Activated CD4-positive, alpha-beta T cell treated with anti-CD3 and anti-CD28 coated beads for 24 hours (primary cell): ENCODE results near the gene VGF.
A peak's percentile ranks its signal among the peaks of the same experiment; 100 is the strongest.

Experiments
- DNase-seq, 2 donors: peaks; one replicate each; pipeline ENCODE4 v3.0.0-alpha.2; 2020; ENCODE audit warnings: low read depth in 2 of 2

The VGF gene

DNA sequence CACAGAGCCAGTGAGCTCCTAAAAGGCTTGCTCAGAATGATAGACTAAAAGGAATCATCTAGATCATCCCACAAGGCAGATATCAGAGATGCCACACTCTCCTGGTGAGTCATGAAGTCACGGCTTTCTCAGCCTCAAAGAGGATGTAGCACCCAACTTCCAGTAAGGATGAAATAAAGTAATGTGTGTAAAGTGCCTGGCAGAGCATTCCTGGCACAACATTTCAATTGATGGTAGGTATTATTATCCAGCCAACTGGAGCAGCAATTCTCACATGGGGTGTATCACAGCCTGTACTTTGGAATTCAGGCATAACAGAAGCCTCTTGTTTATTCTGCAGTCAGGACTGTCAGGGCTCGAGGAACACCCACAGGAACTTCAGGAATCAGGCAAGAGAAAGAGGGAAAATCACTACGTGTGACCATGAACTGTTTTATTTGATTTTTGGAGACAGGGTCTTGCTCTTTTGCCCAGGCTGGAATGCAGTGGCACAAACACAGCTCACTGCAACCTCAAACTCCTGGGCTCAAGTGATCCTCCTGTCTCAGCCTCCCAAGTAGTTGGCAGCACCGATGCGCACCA lies 20.0 kb upstream of the VGF start:
- DNase-seq, result no peak

GRCh38 chr7:101180130-101180755 lies 14.9 kb upstream of the VGF start, which contains the start of gene NAT16:
Gene NAT16 (minus strand): TSS chr7:101180293. CDS start chr7:101174807, 5,486 bp downstream.
- no peak for DNase-seq

GRCh38 chr7:101179713-101180112 lies 14.3 kb upstream of the VGF start:
- no peak for DNase-seq

DNA sequence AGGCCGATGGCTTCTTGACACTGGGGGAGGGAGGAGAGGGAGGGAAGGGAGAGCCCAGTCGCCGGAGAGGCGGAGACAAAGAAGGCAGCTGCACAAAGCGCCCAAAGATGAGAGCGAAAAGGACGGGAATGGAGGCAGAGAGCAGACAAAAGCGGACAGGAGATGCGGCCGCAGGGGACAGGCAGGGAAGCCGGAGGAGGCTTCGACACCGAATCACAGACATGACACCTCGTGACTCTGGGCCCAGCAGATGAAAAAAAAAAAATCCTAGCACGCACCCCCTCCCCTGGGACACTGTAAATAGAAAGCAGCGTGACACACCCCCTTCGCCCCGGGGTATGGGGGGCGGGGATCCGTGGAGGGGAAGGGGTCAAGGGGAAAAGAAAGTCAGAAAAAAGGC lies 13.7 kb upstream of the VGF start:
- no peak for DNase-seq

- no peak for DNase-seq
These were observed 12.3 kb upstream of the VGF start for GRCh38 chr7:101177644-101178043.

DNA sequence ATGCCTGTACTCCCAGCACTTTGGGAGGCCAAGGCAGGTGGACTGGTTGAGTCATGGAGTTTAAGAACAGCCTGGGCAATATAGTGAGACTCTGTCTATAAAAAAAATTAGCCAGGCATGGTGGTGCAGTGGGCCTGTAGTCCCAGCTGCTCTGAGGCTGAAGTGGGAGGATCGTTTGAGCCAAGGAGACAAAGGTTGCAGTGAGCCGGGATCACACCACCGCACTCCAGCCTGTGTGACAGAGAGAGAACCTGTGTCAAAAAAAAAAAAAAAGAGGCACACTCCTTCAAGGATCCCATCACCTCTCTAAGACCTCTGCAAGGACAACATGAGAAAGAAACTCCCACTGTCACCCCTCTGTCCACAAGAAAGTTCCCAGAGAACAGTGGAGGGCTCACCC lies 10.3 kb upstream of the VGF start:
- DNase-seq, result no peak

DNA sequence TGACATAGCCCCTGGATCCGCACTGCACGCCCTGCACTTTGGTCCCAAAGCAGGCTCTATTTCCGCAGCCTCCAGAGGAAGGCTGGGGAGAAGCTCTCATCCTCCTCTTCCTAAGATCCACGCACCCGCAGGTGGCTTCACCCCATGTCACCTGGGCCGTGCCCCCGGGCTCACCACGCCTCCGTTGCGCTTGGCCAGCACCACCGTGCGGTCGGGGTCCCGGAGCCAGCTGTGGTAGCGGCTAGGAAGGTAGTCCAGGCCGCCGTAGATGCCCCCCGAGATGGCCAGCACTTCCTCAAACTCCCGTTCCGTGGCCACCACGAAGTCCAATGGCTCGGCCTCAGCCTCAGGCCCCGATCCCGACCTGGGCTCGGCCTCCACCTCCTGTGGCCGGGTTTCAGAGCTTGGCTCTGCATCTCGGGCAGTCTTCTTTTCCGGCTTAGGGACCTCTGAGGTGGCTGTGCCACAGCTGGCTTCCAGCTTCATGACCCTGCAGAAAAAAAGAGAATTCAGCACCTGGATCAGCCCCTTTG lies 9.0 kb upstream of the VGF start:
- DNase-seq, result no peak

GRCh38 chr7:101173752-101174244 lies 8.4 kb upstream of the VGF start:
- peak; percentile 51 to 61 for DNase-seq

- DNase-seq, result no peak
These were observed 7.7 kb upstream of the VGF start for GRCh38 chr7:101172854-101173751.

DNA sequence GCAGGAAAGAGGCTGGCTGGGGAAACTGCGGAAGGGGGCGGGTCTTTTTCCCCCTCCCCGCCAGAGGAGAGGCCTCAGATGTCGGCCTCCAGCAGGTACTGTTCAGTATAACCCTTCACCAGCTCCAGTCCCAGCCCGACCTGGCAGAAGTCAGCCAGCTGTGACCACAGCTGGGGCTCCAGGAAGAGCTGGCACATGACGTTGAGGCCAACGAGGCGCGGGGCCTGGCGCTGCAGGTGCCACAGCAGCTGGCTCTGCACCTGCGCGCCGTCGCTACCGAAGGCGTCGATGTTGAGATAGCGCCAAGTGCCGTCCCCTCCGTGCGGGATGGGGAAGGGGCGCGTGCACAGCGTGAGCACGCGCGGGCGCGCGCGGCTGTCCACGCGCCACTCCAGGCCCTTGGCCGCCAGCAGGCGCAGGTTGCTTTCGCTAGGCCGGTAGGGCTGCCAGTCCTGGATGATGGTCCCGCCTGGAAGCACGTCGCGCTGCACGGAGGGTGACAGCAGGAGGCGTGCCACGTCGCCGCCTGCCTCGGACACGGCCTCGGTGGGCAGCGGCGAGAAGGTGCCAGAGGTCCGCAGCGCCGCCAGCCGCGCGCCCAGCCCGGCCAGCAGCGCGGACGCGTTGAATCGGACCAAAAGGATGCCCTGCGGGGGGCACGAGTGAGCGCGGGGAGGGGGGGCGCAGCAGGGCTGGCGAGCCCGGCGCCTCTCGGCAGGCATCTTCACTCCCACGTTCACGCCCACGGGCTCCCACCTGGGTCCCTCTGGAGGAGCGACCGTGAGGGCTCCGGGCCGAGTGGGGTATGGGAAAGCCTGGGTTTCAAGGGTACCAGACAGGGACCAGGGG lies 6.9 kb upstream of the VGF start:
- DNase-seq, result no peak

GRCh38 chr7:101171442-101171837 lies 6.1 kb upstream of the VGF start:
- DNase-seq, result no peak

- no peak for DNase-seq
These were observed 5.5 kb upstream of the VGF start for GRCh38 chr7:101170617-101171441.

GRCh38 chr7:101169838-101170551 lies 4.6 kb upstream of the VGF start:
- DNase-seq, result peak; percentile 68 to 76

DNA sequence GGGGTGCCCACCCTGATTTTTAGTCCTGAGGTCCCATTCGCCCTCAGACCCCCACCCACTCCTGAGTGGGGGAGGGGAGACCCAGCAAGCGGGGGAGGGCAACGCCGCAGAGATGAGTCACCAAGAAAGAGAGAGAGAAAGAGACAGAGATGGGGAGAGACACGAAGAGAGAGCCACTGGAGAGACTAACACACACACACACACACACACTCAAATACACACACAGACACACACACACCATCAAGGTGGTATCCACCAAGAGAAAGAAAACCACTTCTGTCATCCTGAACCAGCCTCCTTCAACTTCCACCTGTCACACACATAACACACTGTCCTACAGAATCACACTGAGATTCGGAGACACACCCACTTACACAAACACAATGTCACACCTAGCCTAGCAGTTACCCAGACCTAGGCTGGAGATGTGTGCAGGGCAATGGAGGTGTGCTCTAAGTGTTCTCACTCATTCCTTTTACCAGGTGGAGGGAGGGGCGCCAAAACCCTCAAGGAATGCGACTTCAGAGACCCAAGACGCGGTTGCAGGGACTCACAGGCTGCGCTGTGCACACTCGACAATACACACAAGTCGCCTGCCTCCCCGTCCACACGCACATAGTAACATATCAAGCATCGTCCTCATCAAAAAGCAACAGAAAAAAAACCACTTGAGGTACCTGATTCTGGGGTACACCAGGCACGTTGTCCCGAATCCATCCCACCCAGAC lies 3.9 kb upstream of the VGF start:
- DNase-seq, result no peak

GRCh38 chr7:101168412-101169049 lies 3.2 kb upstream of the VGF start:
- DNase-seq, result no peak

- no peak for DNase-seq
These were observed 2.5 kb upstream of the VGF start for GRCh38 chr7:101167645-101168411.

DNA sequence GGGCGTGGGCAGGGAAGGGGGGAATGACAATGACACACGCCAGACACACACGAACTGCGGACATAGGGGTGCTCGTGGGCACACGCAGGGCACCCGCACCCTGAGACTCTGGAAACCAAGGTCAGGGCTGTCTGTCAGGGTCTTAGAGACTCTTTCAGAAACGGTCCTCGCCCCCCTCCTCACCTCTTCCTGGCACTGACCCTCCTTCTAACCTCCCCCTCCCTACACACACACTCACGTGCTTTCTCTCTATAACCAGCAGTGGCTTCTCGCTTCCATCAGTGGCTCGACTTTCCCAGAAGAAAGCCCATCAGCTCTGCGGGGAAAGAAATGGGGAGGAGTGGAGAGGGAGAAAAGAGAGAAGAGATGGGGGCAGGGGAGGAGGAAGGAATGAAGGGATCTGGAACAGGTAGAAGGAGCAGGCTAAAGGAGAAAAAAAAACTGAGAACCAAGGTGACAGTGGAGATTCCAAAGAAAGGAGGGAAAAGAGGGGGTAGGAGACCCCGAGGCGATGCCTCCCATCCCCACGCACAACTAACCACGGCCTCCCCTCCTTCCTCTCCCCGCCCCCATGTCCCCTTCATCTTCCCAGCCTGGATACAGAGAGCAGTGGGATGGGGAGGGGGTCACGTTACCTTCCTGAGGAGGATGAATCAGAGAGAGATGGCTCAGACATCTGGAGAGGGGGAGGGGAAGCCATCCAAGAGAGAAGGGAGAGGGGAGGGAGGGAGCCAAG lies 1.7 kb upstream of the VGF start:
- no peak for DNase-seq

GRCh38 chr7:101166648-101166908 lies 1.2 kb upstream of the VGF start:
- DNase-seq, result no peak
